ENCODE results near the gene LRRC45.

Gene LRRC45

DNA sequence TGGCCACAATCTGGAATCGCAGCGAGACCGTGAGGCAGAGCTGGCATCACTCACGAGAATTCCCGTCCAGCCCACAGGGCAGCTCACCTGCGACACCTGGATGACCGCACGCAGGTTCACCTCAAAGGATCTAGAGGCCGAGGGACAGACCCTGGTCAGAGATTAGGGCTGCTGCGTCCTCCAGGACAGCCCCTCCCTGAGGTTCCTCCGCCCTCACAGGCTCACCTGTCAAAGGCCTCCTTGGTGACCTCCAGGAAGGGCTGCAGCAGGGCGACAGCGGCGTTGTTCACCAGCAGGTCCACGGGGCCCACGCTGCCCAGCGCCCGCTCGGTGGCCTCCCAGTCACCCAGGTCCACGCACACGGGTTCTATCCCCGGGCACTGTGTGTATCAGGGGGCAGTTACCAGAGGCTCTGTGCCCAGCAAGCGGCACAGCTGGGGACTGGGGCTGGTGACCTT, 13.6 kb downstream of the LRRC45 start:
- TF ChIP-seq GABPA (IDR thresholded peaks at IDR 0.05; ENCODE audit: low read depth) (no peak), SPI1 (IDR thresholded peaks at IDR 0.05; ENCODE audit: borderline replicate concordance, low read depth) (no peak), POLR2AphosphoS5 (IDR thresholded peaks at IDR 0.05; ENCODE audit: low read depth) (no peak)
- TF ChIP-seq, protein P1, sequence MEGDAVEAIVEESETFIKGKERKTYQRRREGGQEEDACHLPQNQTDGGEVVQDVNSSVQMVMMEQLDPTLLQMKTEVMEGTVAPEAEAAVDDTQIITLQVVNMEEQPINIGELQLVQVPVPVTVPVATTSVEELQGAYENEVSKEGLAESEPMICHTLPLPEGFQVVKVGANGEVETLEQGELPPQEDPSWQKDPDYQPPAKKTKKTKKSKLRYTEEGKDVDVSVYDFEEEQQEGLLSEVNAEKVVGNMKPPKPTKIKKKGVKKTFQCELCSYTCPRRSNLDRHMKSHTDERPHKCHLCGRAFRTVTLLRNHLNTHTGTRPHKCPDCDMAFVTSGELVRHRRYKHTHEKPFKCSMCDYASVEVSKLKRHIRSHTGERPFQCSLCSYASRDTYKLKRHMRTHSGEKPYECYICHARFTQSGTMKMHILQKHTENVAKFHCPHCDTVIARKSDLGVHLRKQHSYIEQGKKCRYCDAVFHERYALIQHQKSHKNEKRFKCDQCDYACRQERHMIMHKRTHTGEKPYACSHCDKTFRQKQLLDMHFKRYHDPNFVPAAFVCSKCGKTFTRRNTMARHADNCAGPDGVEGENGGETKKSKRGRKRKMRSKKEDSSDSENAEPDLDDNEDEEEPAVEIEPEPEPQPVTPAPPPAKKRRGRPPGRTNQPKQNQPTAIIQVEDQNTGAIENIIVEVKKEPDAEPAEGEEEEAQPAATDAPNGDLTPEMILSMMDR (IDR thresholded peaks at IDR 0.05; ENCODE audit: insufficient read depth, low read length): no peak
- TF ChIP-seq, protein P2, sequence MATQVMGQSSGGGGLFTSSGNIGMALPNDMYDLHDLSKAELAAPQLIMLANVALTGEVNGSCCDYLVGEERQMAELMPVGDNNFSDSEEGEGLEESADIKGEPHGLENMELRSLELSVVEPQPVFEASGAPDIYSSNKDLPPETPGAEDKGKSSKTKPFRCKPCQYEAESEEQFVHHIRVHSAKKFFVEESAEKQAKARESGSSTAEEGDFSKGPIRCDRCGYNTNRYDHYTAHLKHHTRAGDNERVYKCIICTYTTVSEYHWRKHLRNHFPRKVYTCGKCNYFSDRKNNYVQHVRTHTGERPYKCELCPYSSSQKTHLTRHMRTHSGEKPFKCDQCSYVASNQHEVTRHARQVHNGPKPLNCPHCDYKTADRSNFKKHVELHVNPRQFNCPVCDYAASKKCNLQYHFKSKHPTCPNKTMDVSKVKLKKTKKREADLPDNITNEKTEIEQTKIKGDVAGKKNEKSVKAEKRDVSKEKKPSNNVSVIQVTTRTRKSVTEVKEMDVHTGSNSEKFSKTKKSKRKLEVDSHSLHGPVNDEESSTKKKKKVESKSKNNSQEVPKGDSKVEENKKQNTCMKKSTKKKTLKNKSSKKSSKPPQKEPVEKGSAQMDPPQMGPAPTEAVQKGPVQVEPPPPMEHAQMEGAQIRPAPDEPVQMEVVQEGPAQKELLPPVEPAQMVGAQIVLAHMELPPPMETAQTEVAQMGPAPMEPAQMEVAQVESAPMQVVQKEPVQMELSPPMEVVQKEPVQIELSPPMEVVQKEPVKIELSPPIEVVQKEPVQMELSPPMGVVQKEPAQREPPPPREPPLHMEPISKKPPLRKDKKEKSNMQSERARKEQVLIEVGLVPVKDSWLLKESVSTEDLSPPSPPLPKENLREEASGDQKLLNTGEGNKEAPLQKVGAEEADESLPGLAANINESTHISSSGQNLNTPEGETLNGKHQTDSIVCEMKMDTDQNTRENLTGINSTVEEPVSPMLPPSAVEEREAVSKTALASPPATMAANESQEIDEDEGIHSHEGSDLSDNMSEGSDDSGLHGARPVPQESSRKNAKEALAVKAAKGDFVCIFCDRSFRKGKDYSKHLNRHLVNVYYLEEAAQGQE (IDR thresholded peaks at IDR 0.05; ENCODE audit: insufficient replicate concordance, low read depth): no peak
- no peak for DNase-seq (ENCODE audit: low read depth in 1 of 2, low spot score in 1 of 2)
- Histone ChIP-seq H3K27ac (replicated peaks) (peak overlapping the region; percentile 86), H3K4me3 (replicated peaks; ENCODE audit: insufficient read depth, low read length) (peak overlapping the region; percentile 56), H3K27me3 (ENCODE audit: insufficient read depth, poor library complexity, severe bottlenecking) (no peaks in the 10 kb centered on the region)

DNA sequence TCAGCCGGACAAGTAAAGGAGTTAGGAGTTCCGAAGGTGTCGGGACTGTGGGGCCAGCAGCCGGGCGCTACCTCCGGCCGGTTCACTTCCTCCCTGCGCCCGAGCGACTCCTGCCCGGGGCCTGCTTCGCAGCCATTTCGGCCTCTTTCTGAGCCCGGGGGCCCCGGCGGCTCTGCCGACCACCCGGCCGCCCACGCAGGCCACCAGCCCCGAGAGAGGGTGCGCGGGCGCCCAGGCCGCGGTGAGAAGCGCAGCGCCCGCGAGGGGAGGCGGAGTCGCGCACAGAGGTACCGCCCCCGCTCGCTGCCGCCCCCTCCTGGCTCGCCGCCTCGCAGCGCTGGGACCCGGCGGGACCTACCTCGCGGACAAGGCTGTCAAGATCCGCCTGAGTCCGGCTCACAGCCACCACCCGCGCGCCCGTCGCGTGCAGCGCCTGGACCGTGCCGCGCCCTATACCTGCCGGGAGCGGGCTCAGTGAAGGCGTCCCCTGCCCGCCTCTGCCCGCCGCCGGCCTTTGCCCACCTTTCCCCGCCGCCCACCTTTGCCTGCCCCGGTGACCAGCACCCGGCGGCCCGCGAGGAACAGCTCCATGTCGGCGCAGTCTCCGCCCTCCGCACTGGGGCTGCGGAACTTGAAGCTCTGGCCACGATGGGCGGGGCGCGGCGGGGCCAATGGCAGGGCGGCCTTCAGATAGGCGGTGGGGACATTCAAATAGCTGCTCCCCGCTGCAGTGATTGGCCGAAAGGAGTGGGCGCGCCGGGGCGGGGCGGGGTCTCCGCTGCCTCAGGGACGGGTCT, 14.2 kb downstream of the LRRC45 start, which contains the start of gene DCXR:
DCXR (minus strand) TSS at position 606 of the 797 bp plus-strand sequence; CDS start at position 591, 15 bp downstream.
- peak; percentile 90 for TF ChIP-seq POLR2AphosphoS5 (IDR thresholded peaks at IDR 0.05; ENCODE audit: low read depth)
- no peak for TF ChIP-seq GABPA (IDR thresholded peaks at IDR 0.05; ENCODE audit: low read depth)
- peak; percentile 45; the same call in 1 of the 2 replicates for TF ChIP-seq SPI1 (IDR thresholded peaks at IDR 0.05; ENCODE audit: borderline replicate concordance, low read depth)
- TF ChIP-seq, protein P1 (IDR thresholded peaks at IDR 0.05; ENCODE audit: insufficient read depth, low read length): peak; percentile 68
- TF ChIP-seq, protein P2 (IDR thresholded peaks at IDR 0.05; ENCODE audit: insufficient replicate concordance, low read depth): no peak
- H3K27me3 ChIP-seq (ENCODE audit: insufficient read depth, poor library complexity, severe bottlenecking): no peaks in the 10 kb centered on the region
- H3K4me3 ChIP-seq (replicated peaks; ENCODE audit: insufficient read depth, low read length): peak within 1 kb of the TSS; percentile 56
- peak; percentile 88 to 98 for DNase-seq (ENCODE audit: low read depth in 1 of 2, low spot score in 1 of 2)
- peak within 1 kb of the TSS; percentile 86 for H3K27ac ChIP-seq (replicated peaks)

DNA sequence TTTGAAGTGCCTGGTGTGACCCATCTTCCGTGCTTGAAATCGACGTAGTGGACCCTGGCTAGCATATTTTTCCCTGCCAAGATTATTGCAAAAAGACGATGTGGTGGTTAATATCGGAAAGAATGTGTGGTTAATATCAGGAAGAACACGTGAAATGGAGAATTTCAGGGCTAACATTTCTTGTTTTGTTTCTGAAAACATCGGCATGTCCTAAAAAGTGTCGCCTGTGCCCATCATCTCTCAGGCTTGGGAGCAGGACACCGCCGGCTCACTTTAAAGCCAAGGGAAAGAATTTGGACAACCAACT, 14.7 kb downstream of the LRRC45 start:
- H3K27me3 ChIP-seq (ENCODE audit: insufficient read depth, poor library complexity, severe bottlenecking): no peaks in the 10 kb centered on the region
- no peak for DNase-seq (ENCODE audit: low read depth in 1 of 2, low spot score in 1 of 2)
- peak overlapping the region; percentile 26; the same call in 1 of the 2 replicates for H3K4me3 ChIP-seq (replicated peaks; ENCODE audit: insufficient read depth, low read length)
- H3K27ac ChIP-seq (replicated peaks): no peak overlapping the region
- TF ChIP-seq SPI1 (IDR thresholded peaks at IDR 0.05; ENCODE audit: borderline replicate concordance, low read depth) (no peak), POLR2AphosphoS5 (IDR thresholded peaks at IDR 0.05; ENCODE audit: low read depth) (no peak), GABPA (IDR thresholded peaks at IDR 0.05; ENCODE audit: low read depth) (no peak)
- TF ChIP-seq, protein P2 (IDR thresholded peaks at IDR 0.05; ENCODE audit: insufficient replicate concordance, low read depth): no peak

Measured in HL-60 (cell line).